Muscle of arm (tissue), 14 donors: ENCODE data around the gene NOCT. TPM values are rescaled to one million over a fixed set of nuclear protein-coding genes. Genes with fewer than 3 reads are reported as not detected.
"Not testable (repeated sequence)": the region's sequence is repeated elsewhere in the genome, so short reads cannot be mapped to it uniquely, and the experiment has no call there.

Source experiments
- DNase-seq: peaks from one replicate; pipeline ENCODE4 v3.0.0-alpha.2; 2013
- long read RNA-seq, 11 donors: transcript quantifications; one replicate each; lab custom pipeline, GENCODE V29; 2026
- polyA plus RNA-seq, 12 donors: library from polyadenylated mRNA; unstranded; fragments of 120-200 nt; gene quantifications; one replicate each; pipeline ENCODE4 v1.2.1, GENCODE V29; 2013; ENCODE audit not compliant: insufficient read length in 12 of 12

The NOCT gene, protein sequence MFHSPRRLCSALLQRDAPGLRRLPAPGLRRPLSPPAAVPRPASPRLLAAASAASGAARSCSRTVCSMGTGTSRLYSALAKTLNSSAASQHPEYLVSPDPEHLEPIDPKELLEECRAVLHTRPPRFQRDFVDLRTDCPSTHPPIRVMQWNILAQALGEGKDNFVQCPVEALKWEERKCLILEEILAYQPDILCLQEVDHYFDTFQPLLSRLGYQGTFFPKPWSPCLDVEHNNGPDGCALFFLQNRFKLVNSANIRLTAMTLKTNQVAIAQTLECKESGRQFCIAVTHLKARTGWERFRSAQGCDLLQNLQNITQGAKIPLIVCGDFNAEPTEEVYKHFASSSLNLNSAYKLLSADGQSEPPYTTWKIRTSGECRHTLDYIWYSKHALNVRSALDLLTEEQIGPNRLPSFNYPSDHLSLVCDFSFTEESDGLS
- 1 to 10 TPM in 10 of 12 donors, not detected in 2; 2.5 to 5.6 (median 3.7) TPM for polyA plus RNA-seq
- long read RNA-seq, donor 1, partial matches to known transcripts = 0 of 1 reads
- long read RNA-seq, donor 1, other reads (novel, unspliced or antisense) = 0 of 1 reads
- long read RNA-seq, donor 2 = 0 reads
- long read RNA-seq, donor 3, partial matches to known transcripts = 0 of 1 reads
- long read RNA-seq, donor 3, other reads (novel, unspliced or antisense) = 0 of 1 reads
- long read RNA-seq, donor 4 = 0 reads
- long read RNA-seq, donor 5, partial matches to known transcripts = 67 of 90 reads
- long read RNA-seq, donor 5, other reads (novel, unspliced or antisense) = 22 of 90 reads
- long read RNA-seq, donor 6, partial matches to known transcripts = 0 of 1 reads
- long read RNA-seq, donor 6, other reads (novel, unspliced or antisense) = 0 of 1 reads
- long read RNA-seq, donor 7, partial matches to known transcripts = 0 of 5 reads
- long read RNA-seq, donor 7, other reads (novel, unspliced or antisense) = 5 of 5 reads
- long read RNA-seq, donor 8, partial matches to known transcripts = 36 of 42 reads
- long read RNA-seq, donor 8, other reads (novel, unspliced or antisense) = 5 of 42 reads
- long read RNA-seq, donor 9, partial matches to known transcripts = 11 of 11 reads
- long read RNA-seq, donor 9, other reads (novel, unspliced or antisense) = 0 of 11 reads
- long read RNA-seq, donor 10, partial matches to known transcripts = 15 of 16 reads
- long read RNA-seq, donor 10, other reads (novel, unspliced or antisense) = 0 of 16 reads
- long read RNA-seq, donor 11 = 0 reads

DNA sequence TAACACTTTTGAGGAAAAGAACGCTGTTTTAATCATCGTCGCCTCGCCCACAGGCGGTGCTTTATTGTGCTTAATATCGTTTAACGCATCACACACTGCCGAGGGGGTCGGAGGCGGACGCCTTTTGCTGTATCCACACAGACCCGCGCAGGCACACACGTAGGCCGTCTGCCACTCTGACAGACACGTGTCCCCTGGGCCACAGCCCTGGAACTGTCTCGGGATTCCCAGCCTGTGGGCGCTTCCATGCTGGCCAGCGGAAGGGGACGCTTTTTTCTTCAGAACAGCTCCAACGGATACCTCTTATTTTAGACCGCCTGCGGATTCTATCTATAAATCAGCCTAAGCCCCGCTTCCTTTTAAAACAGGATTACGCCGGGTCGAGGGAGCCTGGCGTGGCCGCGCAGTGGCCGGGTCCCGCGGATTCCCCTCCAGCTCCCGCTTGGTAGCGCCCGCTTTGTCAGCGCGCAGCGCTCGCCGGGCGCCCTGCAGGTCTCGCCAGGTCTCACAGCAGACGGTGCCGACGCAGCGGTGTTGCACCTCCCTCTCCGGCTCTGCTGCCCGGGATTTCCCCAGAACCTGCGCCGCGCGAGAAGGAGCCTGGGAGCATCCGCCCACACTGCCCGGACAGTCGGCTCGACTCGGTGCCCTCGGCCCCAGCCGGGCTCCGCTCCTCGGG, at the start of gene NOCT:
TSS of gene NOCT (plus strand) at position 513 of the 679 bp plus-strand sequence. CDS start 201 bp downstream, outside the sequence.
- DNase-seq = peak; percentile 89

DNA sequence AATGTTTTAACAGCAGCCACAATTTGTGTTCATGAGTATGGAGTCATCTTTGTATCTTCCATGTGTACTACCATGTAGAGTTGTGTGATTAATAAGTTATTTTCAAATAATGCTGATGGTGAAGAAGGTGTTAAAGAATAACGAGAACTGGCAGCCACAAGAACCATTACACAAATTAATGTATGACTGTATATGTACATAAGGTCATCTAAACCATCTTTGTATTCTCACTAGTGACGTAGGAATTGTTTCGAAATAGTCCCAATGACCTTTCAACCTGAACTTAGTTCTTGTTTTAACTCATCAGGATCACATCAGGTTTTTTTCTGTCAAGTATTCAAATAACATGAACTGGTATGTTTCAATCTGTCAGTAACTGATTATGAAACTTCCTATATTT, 48.3 kb upstream of the NOCT start:
- DNase-seq = no peak

DNA sequence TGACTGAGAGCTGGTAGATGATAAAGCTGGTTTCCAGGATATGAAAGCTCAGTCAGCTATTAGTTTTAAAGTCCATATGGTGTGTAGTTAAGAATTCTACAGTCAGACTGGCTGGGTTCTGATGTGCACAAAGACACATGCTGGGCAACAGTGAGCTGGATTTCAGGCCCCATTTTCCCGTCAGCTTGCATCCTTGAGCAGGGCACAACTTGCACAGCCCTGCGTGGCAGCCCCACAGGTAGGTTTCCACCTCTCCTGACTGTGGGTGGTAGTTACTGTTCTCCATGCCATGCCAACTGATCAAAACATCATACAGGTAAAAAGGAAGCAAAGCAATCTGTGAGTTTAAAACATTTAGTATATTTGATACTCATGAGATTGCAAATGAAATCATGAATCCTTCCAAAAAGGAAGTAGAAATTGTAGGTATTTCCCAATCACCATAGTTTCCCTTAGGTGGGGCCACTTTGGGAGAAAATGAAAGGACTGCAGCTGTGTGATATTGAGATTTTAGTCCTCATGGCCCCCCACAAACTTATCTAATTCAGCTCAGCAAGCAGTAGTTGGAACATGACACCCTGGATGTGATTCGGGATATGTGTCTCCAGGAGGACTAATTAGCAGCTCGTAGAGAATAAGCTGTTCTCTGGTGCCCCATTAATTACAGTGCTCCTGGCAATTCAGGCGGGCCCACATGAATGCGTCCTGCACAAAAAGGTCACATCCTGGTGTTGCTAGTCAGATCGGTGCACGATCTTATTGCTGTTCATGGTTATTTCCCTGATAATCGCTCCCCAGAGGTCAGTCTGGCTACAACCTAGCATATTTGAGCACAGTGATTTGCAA, 42.4 kb upstream of the NOCT start:
- DNase-seq = peak; percentile 28

DNA sequence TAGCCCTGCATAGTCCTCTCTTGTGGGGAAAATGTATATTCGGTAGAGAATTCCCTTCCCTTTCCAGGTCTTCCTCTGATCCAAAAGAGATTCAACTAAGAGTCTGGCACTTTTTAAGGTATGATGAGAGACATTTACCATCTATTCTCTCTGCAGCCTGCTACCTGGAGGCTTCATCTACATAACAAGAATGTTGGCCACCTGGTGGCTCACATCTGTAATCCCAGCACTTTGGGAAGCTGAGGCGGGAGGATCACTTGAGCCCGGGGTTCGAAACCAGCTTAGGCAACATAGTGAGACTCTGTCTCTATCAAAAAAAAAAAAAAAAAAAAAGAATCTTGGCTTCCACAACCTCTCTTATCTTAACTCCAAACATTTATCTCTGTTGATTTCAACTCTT, 40.4 kb upstream of the NOCT start:
- DNase-seq = no peak

DNA sequence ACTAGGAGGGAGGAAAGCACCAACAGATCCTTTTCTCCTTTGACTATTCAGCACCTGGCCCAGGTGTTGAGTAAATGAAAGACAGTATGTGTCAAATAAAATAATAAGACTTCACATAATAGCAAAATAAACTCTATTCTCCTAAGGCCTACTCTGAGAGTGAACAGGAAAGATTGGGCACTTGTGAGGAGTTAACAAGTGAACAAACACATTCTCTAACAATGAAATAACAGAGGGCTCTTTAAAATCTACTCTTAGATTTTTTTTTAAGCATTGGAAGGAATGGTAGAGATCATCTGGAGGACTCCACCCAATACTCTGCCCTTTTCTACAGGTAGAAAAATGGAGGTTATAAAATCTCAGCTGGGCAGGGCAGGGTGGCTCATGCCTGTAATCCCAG, 39.1 kb upstream of the NOCT start:
- no peak for DNase-seq

DNA sequence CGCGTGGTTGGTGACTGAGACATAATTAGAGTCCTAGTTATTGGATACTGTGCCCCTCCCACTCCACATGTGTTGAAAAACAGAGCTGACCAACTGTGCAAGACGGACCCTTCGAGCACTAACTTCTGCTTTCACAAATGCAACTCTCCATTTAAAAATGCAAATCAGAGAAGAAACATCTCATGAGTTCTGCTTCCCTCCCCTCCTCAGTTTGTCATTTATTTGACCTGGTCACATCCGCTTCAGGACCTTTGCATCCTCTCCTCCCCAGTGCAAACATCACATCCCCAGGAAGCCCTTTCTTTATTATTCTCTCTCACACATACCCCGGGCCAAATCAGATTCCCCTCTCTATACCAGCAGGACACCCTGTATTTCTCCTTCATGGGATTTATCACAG, 38.1 kb upstream of the NOCT start:
- DNase-seq = no peak

DNA sequence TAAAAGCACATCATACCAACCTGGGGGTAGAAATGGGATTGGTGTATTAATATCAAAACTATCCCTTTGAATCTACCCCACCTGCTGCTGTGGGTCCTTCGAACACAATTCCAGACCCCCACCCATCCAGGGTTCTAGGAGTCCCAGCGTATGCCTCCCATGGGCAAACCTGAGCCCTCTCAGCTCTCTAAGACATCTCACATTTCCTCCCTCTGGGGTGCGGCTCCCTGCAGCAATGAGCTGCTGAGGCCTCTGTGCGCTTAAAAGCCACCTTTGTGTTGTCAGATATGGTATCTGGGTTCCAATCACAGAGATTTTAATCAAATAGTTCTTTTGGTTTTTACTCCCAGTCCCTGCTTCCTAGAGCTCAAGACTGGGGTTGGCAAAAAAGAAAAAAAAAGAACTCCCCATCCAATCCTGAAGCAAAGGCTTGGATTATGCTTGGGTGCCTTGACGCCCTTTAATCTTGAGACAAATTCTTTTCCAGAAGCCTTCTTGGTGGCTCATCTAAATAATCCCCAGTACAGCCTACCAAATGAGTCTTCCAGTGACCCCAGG, 37.5 kb upstream of the NOCT start:
- no peak for DNase-seq

DNA sequence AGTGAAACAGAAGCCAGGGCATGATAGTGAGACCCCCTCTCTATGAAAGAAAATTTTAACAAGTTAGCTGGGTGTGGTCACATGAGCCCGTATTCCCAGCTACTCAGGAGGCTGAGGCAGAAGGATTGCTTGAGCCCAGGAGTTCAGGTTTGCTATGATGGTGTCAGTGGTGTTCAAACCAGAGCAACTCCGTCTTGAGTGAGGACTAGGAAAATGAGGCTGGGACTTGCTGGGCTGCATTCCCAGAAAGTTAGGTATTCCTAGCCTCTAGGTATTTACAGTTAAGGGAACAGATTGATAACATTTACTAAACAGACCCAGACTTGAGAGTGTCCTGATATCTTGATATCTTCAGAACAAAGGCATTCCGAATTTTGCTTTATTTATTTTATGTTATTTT, 37.0 kb upstream of the NOCT start:
- no peak for DNase-seq

DNA sequence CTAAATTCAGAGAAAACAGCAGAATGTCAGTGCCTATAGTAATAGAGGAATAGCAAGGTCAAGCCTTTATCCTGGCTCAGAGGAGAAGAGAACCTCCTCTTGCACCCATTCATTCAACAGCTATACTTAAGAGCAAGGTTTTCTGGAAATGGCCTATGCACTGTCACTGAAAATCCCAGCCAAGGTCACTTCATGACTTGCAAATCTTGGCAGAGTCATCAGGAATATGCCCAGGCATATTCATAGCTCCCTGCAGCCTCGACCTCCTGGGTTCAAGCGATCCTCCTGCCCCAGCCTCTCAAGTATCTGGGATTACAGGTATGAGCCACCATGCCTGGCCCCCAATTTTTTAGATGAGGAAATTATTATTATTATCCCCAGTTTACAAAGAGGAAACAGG, 35.8 kb upstream of the NOCT start:
- no peak for DNase-seq

DNA sequence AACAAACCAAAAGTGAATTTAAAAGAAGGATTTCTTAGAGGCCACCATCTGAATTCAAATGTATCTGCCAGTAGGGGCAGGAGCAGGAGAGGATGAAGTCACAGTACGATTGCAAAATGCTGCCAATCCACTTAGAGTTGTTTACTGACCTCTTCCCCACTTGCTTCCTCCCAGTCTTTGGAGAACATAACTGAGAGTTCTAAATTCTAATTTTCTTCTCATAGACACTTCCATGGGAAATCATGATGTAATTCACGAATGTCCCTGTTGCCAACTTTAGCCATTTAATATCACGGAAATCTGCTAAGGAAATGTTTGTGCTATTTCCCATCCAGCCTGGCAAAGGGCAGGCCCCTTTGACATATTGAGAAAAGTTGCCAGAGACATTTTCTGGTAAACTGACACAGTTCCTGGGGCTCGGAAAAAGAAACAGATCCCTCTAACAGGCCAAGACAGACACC, 33.6 kb upstream of the NOCT start:
- peak; percentile 43 for DNase-seq

DNA sequence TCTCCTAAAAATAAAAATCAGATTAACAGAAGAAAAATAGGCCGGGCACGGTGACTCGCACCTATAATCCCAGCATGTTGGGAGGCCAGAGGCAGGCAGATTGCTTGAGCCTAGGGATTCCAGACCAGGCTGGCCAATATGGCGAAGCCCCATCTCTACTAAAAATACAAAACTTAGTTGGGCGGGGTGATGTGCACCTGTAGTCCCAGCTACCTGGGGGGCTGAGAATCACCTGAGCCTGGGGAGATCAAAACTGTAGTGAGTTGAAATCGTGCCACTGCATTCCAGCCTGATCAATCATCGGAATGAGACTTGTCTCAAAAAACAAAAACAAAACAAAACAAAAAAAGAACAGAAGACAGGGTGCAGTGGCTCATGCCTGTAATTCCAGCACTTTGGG, 32.8 kb upstream of the NOCT start:
- DNase-seq = no peak

DNA sequence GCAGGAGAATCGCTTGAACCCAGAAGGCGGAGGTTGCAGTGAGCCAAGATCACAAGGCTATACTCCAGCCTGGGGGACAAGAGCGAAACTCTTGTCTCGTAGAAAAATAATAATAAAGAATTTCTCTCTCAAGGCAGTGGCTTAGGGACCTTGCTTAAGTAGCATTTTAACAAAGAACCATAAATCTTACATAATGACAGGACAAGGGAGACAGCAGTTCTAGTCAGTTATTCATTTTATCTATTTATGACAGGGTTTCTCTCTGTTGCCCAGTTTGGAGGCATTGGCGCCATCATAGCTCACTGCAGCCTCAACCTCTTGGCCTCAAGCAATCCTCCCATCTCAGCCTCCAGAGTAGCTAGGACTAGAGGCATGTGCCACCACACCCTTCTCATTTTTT, 31.9 kb upstream of the NOCT start:
- DNase-seq = no peak

DNA sequence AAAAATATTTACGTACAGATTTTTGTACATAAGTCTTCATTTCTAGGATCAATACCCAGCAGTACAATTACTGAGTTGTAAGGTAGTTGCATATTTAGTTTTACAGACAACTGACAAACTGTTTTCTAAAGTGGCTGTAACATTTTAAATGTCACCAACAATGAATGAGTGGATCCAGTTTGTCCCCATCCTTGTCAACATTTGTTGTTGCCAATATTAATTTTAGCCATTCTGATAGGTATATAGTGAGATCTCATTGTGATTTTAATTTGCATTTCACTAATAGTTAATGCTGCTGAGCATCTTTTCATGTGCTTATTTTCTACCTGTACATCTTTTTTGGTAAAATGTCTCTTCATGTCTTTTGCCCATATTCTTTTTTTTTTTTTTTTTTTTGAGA, 30.9 kb upstream of the NOCT start:
- DNase-seq = no peak

DNA sequence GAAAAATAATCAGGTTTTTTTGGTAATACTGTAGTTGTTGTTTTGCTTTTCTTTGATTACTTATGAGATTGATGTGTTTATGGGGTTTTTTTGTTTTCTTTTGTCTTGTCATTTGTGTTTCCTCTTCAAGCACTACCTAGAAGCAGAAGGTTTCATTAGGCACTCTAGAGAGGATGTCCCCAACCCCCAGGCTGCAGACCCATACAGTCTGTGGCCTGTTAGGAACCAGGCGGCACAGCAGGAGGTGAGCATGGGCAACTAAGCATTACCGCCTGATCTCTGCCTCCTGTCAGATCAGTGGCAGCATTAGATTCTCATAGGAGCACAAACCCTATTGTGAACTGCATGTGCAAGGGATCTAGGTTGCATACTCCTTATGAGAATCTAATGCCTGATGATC, 22.9 kb upstream of the NOCT start:
- no peak for DNase-seq

DNA sequence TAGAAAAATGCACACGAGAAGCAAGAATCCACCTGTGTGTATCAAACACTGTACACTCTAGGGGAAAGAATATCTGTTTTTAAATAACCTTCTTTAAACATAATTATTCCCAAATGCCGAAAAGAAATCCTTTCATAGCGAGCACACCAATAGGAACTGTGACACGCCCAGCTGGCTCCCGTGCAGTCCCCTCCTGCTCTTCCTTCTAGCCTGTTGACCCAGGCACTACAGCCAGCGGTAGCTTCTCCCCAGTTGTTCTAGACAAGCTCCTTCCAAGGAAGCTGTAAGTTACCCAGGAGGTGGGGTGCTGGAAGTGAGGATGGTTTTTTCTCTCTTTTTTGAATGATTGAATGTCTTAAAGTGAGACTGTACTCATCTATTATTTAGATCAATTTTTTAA, 19.5 kb upstream of the NOCT start:
- DNase-seq = no peak

DNA sequence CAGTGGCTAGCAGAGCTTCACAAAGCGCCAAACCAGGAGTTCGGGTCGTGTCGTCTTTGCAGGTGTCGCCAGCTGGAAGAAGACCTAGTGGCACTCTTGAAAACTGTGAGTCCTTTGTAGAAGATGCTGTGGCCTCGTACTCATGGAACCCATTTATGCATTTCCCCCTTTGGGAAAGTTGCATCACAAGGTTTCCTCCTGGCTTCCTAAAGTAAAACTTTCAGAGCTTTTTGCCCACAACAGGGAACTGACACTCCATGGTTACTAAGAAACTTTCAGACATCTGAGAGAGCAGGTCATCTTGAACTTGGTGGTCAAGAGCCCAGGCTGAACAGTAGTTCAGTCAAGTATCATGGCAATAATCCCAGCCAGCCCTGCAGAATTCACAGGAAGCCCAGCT, 15.9 kb upstream of the NOCT start:
- DNase-seq = no peak

DNA sequence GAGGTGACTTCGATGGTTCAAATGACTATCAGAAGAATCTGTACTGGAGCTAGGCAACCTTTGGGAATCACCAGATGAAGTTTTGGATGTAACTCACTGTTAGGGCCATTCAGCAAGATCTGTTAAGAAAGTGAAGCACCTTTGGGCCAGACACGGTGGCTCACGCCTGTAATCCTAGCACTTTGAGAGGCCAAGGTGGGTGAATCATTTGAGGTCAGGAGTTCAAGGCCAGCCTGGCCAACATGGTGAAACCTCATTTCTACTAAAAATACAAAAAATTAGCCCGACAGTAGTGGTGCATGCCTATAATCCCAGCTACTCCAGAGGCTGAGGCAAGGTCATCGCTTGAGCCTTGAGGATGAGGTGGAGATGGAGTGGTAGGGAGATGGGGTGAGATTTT, 15.4 kb upstream of the NOCT start:
- DNase-seq = not testable (repeated sequence)

DNA sequence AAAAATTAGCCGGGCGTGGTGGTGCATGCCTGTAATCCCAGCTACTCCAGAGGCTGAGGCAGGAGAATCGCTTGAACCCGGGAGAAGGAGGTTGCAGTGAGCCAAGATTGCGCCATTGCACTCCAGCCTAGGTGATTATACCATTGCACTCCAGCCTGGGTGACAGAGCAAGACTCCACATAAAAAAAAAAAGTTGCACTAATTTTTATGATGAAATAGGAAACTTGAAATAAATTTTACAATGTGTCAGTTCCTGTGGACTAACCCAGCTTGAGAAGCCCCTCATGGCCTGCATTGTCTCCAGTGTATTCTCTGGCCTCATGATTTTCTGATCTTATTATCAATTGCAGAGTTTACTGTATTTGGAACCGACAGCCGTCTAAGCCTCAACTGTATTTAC, 14.2 kb upstream of the NOCT start:
- not testable (repeated sequence) for DNase-seq

DNA sequence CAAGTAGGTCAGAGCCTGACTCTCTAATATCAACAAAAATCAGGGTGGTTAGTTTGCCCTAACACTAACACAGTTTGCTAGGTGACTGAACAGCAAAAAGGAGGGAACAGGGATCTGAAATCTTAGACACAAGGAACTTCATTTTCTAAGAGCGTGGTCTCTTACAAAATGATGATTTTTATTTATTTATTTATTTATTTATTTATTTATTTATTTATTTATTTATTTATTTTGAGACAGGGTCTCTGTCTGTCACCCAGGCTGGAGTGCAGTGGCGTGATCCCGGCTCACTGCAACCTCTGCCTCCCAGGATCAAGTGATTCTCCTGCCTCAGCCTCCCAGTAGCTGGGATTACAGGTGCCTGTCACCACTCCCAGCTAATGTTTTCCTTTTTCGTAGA, 11.9 kb upstream of the NOCT start:
- not testable (repeated sequence) for DNase-seq

DNA sequence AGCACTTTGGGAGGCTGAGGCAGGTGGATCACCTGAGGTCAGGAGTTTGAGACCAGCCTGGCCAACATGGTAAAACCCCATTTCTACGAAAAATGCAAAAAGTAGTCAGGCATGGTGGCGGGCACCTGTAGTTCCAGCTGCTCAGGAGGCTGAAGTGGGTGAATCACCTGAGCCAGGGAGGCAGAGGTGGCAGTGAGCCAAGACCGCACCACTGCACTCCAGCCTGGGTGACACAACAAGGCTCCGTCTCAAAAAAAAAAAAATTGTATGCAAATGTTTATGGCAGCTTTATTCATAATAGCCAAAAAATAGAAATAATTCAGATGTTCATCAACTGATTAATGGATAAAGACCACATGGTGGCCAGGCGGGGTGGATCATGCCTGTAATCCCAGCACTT, 9.8 kb upstream of the NOCT start:
- no peak for DNase-seq
